Astrocyte of the hippocampus (primary cell): ENCODE measurements around the gene PTGDR.

Source experiments
- DNase-seq: peaks from one replicate; pipeline ENCODE4 v3.0.0; 2011; ENCODE audit warnings: low read depth, low spot score

Gene PTGDR

DNA sequence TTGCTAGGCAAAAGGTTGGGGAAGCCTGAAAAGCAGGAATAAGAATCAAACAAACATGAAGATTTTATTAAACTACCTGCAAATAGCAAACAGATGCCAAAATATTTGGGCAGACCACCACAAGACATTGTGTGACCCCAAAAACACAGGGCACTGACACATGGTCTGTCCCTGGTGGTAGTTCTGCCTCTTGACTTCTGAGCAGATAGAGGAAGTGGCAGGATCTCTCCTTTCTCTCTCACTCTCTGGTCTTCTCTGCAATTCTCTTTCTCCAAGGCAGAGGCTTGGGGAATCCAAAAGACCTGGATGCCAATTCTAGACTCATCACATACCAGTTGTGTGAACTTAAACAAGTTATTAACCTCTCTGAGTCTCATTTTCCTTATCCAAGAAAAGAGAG lies 4.3 kb upstream of the PTGDR start:
- no peak for DNase-seq

DNA sequence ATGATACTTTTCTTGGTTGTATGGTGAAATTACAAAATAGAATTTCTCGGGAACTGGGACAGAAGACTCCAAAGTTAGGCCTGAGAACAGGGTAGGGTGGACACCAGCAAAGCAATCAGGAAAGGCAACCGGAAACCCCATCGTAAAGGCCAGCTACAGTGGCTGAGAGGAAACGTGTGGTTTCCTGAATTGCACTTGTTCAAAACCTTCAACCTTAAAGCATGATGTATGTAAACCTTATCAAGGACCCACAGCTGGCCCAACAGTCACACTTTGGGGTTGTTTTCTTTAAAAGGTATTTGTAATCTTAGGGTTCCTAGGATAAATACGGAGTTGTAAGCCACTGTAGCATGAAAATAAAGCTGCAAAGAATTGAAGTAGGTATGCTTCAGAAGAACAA lies 2.2 kb upstream of the PTGDR start:
- no peak for DNase-seq

DNA sequence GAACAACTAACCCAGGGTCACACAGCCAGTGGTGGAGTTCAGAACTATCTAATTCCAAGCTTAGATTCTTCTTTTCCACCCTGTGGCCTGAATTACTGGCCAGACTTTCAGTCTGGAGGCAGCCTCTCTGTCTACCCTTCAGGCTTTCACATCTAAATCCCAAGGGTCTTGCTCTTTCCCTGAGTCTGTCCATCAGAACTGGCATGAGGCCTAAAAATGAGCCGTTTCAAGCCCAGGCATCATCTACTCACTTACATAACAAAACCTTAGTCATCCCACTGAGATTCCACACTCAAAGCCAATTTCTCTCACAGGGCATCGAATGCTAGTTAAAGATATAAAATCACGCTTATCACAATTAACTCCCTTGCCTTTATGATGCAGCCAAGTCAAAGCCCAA lies 1.3 kb upstream of the PTGDR start:
- peak; percentile 71 for DNase-seq

DNA sequence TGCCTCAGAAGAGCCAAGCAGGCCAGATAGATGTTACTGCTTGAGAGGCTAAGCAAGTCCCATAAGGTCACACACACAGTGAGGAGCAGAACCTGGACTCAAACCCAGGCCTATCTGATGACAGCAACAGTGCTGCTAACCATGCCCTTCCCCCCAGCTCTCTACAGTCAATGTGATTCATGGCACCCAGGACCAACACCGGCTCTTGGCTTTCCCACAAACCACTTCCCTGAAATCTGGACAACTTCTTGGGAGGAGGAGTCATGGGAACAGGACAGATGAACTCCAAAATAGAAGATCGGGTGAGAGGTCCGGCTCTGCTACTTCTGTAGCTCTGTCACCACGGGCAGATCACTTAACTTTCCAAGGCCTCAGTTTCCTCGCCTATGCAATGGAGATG lies 716 bp upstream of the PTGDR start:
- peak; percentile 42 for DNase-seq

DNA sequence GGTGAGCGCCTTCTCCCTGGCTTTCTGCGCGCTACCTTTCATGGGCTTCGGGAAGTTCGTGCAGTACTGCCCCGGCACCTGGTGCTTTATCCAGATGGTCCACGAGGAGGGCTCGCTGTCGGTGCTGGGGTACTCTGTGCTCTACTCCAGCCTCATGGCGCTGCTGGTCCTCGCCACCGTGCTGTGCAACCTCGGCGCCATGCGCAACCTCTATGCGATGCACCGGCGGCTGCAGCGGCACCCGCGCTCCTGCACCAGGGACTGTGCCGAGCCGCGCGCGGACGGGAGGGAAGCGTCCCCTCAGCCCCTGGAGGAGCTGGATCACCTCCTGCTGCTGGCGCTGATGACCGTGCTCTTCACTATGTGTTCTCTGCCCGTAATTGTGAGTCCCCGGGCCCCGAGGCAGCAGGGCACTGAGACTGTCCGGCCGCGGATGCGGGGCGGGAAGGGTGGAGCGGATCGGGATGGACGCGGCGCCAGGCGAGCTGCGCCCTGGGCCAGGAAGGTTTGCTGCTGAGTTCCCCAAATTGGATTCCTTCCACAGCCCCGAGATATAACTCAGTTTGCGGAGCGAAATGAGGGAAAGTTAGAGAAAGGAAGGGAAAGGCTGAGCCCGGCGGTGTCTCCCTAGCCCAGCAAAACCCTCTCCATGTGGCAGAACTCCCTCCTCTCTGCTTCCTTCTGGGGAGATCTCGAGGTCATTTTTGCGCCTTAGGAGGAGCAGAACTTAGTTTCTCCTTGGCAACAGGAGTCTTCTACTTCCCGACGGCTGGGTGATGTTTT lies 972 bp downstream of the PTGDR start:
- DNase-seq: no peak

DNA sequence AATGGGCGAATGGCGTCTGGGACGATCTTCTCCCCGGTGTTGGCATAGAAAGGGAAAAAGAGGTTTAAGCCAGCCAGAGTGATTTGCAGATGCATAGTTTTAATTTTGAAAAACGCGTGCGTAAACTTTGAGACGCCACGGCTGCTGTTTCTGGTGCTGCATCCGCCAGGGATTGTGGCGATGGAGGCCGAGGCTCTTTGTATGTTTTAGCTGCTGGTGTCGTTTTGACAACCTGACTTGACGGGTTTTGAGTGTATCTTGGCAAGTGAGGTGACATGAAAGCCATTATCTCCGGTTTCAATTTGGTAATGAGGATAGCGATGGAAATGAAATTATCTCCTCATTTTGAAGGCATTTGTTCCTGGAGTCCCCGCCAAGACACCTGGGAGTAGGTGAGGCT lies 1.6 kb downstream of the PTGDR start:
- no peak for DNase-seq

DNA sequence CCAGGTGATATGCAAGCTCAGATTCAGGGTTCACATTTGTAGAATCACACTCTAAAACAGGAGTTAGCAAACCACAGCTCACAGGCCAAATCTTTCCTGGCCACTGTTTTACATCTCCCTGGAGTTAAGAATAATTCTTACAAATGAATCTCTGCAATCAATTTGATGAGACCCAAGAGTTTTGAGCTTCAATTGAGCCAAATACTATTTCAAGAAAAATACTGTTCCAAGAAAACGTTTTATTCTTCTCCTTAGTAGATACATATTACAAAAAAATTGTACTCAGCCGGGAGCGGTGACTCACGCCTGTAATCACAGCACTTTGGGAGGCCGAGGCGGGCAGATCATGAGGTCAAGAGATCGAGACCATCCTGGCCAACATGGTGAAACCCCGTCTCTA lies 2.5 kb downstream of the PTGDR start:
- no peak for DNase-seq

DNA sequence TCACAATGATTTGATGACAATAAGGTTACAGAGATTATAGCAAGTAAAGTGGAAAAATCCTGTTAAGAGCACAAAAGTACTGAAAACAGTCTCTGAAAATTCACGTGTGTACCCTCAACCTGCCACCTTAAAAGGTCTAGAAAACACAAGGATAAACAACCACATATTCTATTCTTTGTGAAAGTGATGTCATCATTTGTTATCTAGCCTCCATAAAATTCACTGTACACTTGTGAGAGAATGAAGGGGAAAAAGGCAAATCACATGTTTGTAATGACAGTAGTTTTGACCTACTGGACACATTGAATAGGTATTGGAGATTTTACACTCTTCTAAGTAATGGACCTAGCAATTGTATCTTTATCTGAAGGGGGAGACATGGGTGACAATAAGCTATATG lies 4.0 kb downstream of the PTGDR start:
- DNase-seq: no peak

DNA sequence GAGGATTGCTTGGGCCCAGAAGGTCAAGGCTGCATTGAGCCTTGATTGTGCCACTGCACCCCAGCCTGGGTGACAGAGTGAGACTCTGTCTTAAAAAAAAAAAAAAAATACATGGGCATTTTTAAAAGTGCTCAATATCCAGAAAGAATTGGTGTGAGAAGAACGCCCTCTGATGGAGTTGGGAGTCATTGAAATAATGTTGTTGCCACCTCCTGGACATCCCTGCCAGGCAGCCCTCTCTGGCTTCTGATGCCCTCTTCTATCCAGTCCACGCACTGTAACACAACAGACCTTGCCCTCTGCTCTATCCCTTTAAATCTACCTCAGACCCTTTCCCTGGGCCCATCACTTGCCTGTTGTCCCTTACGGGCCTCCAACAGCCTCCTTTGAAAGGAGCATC lies 4.9 kb downstream of the PTGDR start:
- no peak for DNase-seq

DNA sequence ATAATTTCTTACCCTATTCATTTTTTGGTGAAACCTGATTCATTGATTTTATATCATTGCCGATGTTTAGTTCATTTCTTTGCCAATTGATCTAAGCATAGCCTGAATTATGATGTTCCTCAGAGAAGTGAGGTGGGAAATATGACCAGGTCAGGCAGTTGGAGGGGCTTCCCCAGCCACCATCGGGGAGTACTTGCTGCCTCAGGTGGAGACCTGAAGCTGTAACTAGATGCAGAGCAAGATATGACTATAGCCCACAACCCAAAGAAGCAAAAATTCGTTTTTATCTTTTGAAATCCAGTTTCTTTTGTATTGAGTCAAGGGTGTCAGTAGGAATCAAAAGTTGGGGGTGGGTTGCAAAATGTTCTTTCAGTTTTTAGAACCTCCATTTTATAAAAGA lies 7.9 kb downstream of the PTGDR start:
- DNase-seq: no peak

DNA sequence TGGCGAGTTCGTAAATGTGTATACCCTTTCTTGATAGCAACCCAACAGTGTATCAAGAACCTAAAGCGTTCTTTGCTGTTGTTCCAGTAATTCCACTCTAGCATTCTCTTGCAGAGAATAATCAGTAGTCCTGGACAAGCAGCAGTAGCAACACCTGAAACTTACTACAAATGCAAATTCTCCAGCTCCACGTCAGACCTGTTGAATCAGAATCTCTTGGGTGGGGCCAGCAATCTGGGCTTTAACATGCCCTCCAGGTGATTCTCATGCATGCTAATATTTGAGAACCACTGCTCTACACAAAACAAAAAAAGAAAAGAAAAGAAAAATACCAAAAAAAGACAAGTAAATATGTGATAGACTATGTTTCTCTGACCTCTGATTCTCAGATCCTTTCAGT lies 10.1 kb downstream of the PTGDR start:
- DNase-seq: no peak

DNA sequence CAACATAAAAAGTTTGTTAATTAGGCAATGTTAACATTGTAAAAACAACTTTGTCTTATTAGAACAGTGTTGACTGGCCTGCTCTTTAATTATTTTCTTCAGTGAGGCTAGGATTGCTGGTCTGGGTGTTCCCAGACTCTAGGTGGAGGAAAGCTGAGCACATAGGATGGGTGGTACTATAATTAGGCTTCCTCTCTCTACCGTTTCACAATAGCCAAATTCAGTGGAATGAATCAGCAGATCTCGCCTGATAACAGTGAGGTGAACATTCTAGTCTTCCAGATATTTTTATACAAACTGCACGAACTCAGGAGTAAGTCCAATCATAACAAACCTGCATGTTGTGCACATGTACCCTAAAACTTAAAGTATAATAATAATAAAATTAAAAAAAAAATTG lies 11.9 kb downstream of the PTGDR start:
- peak; percentile 28 for DNase-seq

DNA sequence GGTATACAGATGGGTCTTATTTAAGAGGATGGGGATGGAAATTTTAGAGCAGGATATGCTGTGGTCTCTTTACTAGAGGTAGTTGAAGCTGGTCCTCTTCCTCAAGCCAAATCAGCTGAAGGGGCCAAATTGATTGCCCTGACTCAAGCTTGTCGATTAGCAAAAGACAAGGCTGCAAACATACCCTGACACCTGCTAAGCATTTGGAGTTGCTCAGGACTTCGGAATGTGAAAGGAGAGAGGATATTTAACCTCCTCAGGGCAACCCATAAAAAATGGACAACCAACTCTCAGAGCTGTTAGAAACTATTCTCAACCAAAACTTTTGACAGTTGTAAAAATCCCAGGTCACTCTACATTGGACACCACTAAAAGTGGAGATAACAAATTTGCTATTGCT lies 15.6 kb downstream of the PTGDR start:
- no peak for DNase-seq

DNA sequence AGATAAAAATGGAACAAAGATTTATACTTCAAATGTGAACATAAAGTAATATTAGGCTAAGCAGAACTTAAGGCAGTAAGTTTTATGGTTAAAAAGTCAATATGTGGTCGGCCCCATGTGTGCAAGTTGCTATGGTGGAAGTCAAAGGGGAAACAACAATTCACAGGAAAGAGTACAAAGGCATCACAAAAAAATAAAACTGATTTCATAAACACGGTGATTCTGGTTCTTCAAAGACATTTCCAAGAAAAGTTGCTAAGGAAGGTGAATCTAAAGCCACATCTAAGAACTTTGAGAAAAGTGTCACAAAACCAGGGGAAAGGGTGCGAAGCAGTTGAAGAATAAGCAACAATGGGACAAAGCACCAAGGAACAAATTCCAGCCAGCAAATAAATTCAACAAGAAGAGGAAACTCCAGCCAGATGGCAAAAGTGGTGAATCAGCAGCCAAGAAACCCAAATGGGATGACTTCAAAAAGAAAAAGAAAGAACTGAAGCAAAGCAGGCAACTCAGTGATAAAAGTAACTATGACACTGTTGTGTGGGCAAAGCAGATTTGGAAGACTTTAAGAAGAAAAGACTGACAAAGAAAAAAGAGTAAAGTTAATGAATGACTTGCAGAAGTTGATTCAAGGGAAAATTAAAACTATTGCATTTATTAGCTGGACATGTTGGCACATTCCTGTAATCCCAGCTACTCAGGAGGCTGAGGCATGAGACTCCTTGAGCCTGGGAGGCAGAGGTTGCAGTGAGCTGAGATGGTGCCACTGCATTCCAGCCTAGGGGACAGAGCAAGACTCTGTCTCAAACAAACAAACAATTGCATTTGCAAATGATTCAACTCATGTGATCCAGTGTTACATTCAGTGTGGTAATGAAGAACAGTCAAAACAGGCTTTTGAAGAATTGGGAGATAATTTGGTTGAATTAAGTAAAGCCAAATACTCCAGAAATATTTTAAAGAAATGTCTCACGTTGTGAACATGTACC lies 19.5 kb downstream of the PTGDR start:
- peak; percentile 30 for DNase-seq

DNA sequence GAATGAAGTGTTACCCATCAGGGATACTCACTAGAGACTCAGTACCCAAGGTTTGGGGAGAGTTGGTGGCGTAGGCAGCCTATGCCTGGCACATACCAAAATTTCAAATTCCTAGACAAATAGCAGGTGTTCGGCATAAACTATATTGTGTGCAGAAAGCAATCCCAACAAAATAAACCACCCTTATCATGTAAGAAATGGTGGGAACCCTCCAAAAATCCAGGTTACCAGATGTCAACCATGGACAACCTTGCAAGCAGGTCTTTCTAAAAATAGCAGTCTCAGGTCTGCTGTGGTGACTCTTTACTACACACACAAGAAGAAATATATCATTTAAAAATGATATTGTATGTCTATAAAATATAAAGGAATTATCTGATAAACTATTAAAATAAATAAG lies 28.9 kb downstream of the PTGDR start:
- no peak for DNase-seq

DNA sequence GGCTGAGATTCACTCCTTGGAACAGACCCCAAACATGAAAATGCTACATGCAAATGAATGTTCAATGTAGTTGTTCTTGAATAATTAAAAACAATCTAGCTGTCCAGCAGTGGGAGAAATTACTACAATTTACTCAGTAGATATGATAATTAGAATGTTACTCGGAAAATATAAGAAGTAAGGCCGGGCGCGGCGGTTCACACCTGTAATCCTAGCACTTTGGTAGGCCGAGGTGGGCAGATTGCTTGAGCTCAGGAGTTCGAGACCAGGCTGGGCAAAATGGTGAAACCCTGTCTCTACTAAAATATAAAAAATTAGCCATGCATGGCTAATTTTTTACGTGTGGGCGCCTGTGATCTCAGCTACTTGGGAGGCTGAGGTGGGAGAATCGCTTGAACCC lies 31.3 kb downstream of the PTGDR start:
- DNase-seq: no peak

DNA sequence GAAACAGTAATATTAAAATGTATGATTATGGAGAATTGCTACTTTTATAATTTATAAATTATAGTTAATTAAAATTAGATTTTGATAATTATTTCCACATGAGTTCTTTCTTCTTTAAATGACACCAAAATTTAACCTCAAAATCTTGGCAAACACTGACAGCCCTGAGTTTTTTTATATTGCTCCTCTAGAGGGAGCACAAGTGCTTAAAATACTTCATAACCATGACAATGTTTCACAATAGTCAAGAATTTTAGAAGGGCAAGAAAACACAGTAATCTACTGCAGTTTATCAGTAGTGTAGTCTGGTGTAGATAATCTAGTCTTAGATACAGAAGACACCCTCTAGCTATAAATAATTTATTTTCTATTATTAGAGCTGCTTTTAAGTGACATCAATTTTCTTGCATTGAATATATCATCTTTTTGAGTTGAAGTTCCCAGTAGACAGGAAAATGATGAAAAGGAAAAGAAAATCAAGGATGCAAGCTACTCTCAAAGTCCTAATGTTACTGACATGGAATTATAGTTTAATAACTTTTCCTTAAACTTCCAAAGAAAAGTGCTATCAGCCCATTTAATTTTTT lies 32.3 kb downstream of the PTGDR start:
- DNase-seq: peak; percentile 61

DNA sequence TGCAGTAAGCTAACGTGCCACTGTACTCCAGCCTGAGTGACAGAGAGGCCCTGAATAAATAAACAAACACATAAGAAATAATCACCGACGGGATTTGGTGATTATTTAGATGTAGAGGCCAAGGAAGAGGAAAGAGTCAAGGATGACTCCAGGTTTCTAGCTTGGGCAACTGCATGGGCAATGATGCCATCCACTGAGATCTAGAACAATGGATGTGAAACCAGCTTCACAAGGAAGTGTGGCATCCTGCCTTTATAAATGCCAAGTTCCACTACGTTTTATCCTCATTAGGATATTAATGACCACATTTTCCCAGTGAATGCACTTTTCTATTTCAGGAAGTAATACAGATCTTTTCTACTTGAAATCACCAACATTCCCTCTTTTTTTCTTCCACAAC lies 35.7 kb downstream of the PTGDR start:
- no peak for DNase-seq

DNA sequence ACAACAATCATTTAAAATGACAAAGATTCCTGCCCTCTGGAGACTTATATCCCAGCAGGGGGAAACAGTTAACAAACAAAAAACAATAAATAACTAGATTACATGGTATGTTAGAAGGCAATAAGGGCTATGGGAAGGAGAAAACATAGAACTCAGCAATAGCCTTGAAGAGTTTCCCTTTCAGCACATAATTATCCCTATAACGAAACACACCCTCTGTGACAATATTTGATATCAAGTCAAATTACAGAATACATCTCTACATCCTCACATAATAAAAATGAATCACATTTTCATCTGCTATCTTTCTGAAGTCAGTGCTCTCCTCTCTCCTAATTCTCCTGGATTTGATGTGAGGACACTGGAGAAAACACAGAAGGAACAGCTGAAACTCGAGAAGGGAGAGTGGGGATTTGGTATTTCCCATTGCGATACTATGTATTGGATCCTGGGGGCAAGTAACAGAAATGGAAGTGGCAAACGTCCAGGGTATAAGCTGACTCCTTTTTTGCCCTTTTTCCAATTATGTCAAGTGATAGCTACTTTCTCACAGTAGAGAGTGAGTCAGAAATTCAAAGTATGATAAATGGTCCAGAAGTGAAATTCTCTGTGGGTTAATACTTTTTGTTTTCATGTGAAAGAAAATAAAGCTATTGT lies 36.9 kb downstream of the PTGDR start:
- no peak for DNase-seq

DNA sequence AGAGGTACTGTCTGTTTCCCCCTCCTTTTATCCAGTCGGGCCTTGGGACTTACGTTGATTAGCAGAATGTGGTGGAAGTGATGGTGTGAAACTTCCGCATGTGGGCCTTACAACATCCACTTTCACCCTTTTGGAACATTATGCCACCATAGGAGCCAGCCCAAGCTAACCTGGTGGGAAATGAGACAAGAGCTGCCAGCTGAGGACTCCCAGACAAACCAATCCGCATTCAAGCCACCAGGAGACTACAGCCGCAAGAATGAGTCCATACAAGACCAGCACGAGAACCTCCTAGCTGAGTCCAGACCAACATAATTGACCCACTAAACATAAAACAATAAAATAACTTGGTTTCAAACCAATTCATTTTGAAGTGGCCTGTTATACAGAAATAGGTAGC lies 37.5 kb downstream of the PTGDR start:
- no peak for DNase-seq

DNA sequence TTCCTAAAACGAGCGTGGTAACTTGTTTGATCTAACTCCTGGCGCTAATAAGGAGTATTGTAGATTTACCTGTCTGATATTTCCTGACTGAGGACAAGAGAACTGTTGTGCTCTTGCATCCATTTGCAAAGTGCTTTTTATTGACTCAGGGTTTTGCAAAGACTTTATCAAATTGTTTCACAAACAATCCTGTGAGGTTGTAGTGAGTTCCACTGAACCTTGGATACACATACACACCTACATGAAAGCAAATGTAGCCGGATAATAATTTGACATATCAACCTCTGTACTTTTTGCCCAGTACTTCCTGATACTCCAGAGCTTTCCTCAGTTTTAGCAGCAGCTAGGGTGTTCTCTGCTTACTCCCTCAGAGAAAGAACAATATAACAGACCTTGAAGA lies 39.9 kb downstream of the PTGDR start:
- no peak for DNase-seq

DNA sequence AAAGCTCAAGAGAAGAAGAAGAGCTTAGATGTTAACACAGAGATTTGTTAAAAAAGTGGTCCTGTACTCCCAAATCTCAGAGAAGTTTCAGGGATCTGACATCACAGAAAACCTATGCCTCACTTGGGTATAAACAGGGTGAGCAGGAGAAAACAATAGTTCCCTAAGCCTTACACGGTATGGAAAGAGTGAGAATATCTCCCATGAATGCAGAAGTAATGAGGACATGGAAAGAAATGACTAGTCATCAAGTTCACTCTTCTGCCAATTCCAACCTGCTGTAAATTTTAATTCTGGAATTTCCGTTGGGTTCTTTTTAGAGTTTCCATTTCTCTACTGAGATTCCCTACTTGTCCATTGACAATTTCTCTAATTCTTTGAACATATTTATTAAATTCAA lies 40.4 kb downstream of the PTGDR start:
- peak; percentile 17 for DNase-seq
